Measurements from ENCODE around the gene VAMP5. TPM values are rescaled to one million over a fixed set of nuclear protein-coding genes. Genes with fewer than 3 reads are reported as not detected.
A peak's percentile ranks its signal among the peaks of the same experiment; 100 is the strongest.

Gene VAMP5
- total RNA-seq, 1 donor from 2014 or later: 1.8 TPM

DNA sequence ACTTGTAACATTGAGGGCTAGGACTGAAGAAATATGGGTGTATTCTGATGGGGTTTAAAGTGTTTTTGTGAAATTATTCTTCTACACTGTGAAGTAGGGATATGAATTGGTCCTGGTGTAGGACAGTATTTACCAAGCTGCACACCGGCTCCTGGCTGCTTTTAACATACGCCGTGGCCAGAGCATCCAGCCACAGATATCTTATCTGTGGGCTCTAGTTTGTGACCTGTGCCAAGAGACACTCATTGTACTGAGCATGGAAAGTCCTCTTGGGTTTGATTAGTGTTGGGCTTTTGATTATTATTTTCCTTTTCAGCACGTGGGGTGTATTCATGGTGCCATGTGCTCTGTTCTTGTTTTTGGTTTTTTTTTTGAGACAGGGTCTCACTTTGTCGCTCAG is 39.8 kb downstream of the VAMP5 start:
- no peak for TF ChIP-seq CTCF (IDR thresholded peaks at IDR 0.05)
- Mint-ChIP-seq H3K27ac (ENCODE audit: unreplicated experiment) (no peak overlapping the region), H3K9me3 (ENCODE audit: low read depth) (no peaks in the 10 kb centered on the region), H3K4me1 (ENCODE audit: low read depth) (peaks cover 5% of the 10 kb centered on the region), H3K27me3 (ENCODE audit: low read depth) (no peaks in the 10 kb centered on the region), H3K4me3 (ENCODE audit: unreplicated experiment) (no peak overlapping the region), H3K36me3 (ENCODE audit: low read depth) (peaks cover 37% of the 10 kb centered on the region)
- no peak for DNase-seq (ENCODE audit: low spot score)

GRCh38 chr2:85628658-85629057 is 44.4 kb downstream of the VAMP5 start:
- Mint-ChIP-seq H3K4me3 (ENCODE audit: unreplicated experiment) (no peak overlapping the region), H3K27ac (ENCODE audit: unreplicated experiment) (no peak overlapping the region), H3K9me3 (ENCODE audit: low read depth) (no peaks in the 10 kb centered on the region), H3K36me3 (ENCODE audit: low read depth) (peaks cover 41% of the 10 kb centered on the region), H3K4me1 (ENCODE audit: low read depth) (no peaks in the 10 kb centered on the region), H3K27me3 (ENCODE audit: low read depth) (no peaks in the 10 kb centered on the region)
- TF ChIP-seq CTCF (IDR thresholded peaks at IDR 0.05): no peak
- DNase-seq (ENCODE audit: low spot score): no peak

- Mint-ChIP-seq H3K27me3 (ENCODE audit: low read depth) (no peaks in the 10 kb centered on the region), H3K4me3 (ENCODE audit: unreplicated experiment) (no peak overlapping the region), H3K4me1 (ENCODE audit: low read depth) (no peaks in the 10 kb centered on the region), H3K27ac (ENCODE audit: unreplicated experiment) (peak overlapping the region; percentile 12), H3K36me3 (ENCODE audit: low read depth) (peaks cover 33% of the 10 kb centered on the region), H3K9me3 (ENCODE audit: low read depth) (no peaks in the 10 kb centered on the region)
- no peak for TF ChIP-seq CTCF (IDR thresholded peaks at IDR 0.05)
- no peak for DNase-seq (ENCODE audit: low spot score)
These were observed 47.1 kb downstream of the VAMP5 start for GRCh38 chr2:85631316-85631715.

DNA sequence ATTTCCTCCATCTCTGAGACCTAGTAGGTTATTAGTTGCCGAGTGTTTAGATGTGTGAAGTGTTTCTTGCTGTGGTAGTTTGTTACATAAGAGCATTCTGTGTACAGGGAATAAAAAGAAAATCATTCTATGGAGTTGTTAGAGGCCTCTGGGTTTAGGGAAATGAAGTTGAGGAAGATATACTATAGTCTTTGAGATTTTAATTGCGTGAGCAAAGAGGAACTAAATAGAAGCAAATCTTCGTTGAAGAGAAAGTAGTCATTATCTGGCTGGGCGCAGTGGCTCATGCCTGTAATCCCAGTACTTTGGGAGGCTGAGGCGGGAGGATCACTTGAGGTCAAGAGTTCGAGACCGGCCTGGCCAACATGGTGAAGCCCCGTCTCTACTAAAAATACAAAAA is 50.8 kb downstream of the VAMP5 start:
- TF ChIP-seq CTCF (IDR thresholded peaks at IDR 0.05): no peak
- Mint-ChIP-seq H3K27ac (ENCODE audit: unreplicated experiment) (no peak overlapping the region), H3K4me3 (ENCODE audit: unreplicated experiment) (no peak overlapping the region), H3K4me1 (ENCODE audit: low read depth) (peaks cover 2% of the 10 kb centered on the region), H3K9me3 (ENCODE audit: low read depth) (no peaks in the 10 kb centered on the region), H3K27me3 (ENCODE audit: low read depth) (no peaks in the 10 kb centered on the region), H3K36me3 (ENCODE audit: low read depth) (peaks cover 34% of the 10 kb centered on the region)
- DNase-seq (ENCODE audit: low spot score): no peak

- no peak for DNase-seq (ENCODE audit: low spot score)
- Mint-ChIP-seq H3K36me3 (ENCODE audit: low read depth) (peaks cover 33% of the 10 kb centered on the region), H3K27me3 (ENCODE audit: low read depth) (no peaks in the 10 kb centered on the region), H3K27ac (ENCODE audit: unreplicated experiment) (no peak overlapping the region), H3K4me3 (ENCODE audit: unreplicated experiment) (no peak overlapping the region), H3K4me1 (ENCODE audit: low read depth) (peaks cover 2% of the 10 kb centered on the region), H3K9me3 (ENCODE audit: low read depth) (no peaks in the 10 kb centered on the region)
- TF ChIP-seq CTCF (IDR thresholded peaks at IDR 0.05): no peak
These were observed 51.4 kb downstream of the VAMP5 start for GRCh38 chr2:85635636-85636035.

Measured in chondrocyte (in vitro differentiated cells).